Prostate gland (tissue), 2 donors: ENCODE results near the gene SPDYE5.
"Not testable (repeated sequence)": the region's sequence is repeated elsewhere in the genome, so short reads cannot be mapped to it uniquely, and the experiment has no call there.

ENCODE experiments used
- CTCF ChIP-seq, 4 experiments: fragments of 200-600 bp in 2 of 4; fragments of 450-650 bp in 2 of 4; sonication (generic) in 2 of 4; IDR thresholded peaks; 1 replicate in 3 of 4; 2 replicates in 1 of 4; pipeline ENCODE4 v1.5.1; 2016 to 2019; ENCODE audit warnings: antibody characterized with exemption in 4 of 4, mild to moderate bottlenecking in 2 of 4, moderate library complexity in 2 of 4
- POLR2A ChIP-seq: fragments of 450-650 bp; IDR thresholded peaks from one replicate; pipeline ENCODE4 v1.6.1; 2016; ENCODE audit warnings: antibody characterized with exemption, mild to moderate bottlenecking

- TF ChIP-seq CTCF (IDR thresholded peaks at IDR 0.05); POLR2A: not testable (repeated sequence)
These were observed at the start of gene SPDYE5 for GRCh38 chr7:75492020-75492419.
